Measurements from ENCODE around the gene SLC2A9.

- TF ChIP-seq CTCF (IDR thresholded peaks at IDR 0.05; ENCODE audit: extremely low read depth in 1 of 2, insufficient read depth in 1 of 2, low read depth in 1 of 2, low read length in 2 of 2) (no peak), JUN (IDR thresholded peaks at IDR 0.05; ENCODE audit: borderline replicate concordance, insufficient read depth, insufficient read length, low read depth) (no peak), EZH2 (IDR thresholded peaks at IDR 0.05; ENCODE audit: borderline replicate concordance, low read depth, low read length, severe bottlenecking) (no peak), POLR2A (IDR thresholded peaks at IDR 0.05; ENCODE audit: low read depth, low read length) (no peak)
Observed at GRCh38 chr4:9894644-9895332, 126.5 kb downstream of the SLC2A9 start.
